Adrenal gland (tissue), 5 donors: Measurements from ENCODE around the gene P2RY8.
"Not testable (repeated sequence)": the region's sequence is repeated elsewhere in the genome, so short reads cannot be mapped to it uniquely, and the experiment has no call there.

Experiments used
- CTCF ChIP-seq, 6 experiments: fragments of 450-650 bp in 4 of 6; fragments of 200-600 bp in 2 of 6; sonication (generic) in 1 of 6; IDR thresholded peaks; 1 replicate in 5 of 6; 2 replicates in 1 of 6; pipeline versions ENCODE4 v1.5.1 to v1.8.0; 2016 to 2021; ENCODE audit warnings: antibody characterized with exemption in 6 of 6, mild to moderate bottlenecking in 2 of 6, moderate library complexity in 1 of 6
- POLR2A ChIP-seq, 2 donors: fragments of 450-650 bp; IDR thresholded peaks; one replicate each; pipeline ENCODE4 v1.6.1; 2017; ENCODE audit warnings: antibody characterized with exemption in 2 of 2, mild to moderate bottlenecking in 2 of 2, moderate library complexity in 1 of 2
- donor health status: DM: no; HTN: no; CAD: no.

GRCh38 chrX:1537716-1538090 lies 718 bp upstream of the P2RY8 start:
- not testable (repeated sequence) for TF ChIP-seq CTCF, POLR2A (IDR thresholded peaks at IDR 0.05)
